Epithelial cell of prostate (primary cell): ENCODE measurements around the gene ERMN.

Source experiments
- DNase-seq: peaks from one replicate; pipeline ENCODE4 v3.0.0-alpha.2; 2011; ENCODE audit warnings: low read depth, low spot score
- H3K27ac ChIP-seq: fragments of 450-650 bp; 2 replicates; pipeline ENCODE4 v1.5.1; 2017; ENCODE audit warnings: mild to moderate bottlenecking

ERMN gene

GRCh38 chr2:157333304-157334047, 7.9 kb upstream of the ERMN start:
- H3K27ac ChIP-seq: no peak overlapping the region
- no peak for DNase-seq

DNA sequence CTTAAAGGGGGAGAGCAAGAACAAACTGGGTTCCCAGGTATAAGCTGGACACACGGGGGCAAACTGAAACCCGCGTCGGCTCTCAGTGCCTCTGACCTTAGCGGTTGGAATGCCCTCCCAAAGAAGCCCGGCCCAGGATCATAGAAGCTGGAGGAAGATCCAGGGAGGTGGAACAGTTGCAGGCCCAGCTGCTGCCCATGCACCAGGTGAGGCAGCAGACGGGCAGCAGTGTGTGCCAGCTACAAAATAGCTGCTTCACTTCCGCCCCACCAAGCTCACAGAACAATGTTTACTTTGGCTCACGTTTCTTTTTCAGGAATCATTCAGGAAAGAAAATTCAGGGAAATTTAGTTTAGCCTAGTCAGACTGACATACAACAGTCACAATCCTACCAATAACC, 3.9 kb upstream of the ERMN start:
- no peak overlapping the region for H3K27ac ChIP-seq
- no peak for DNase-seq

DNA sequence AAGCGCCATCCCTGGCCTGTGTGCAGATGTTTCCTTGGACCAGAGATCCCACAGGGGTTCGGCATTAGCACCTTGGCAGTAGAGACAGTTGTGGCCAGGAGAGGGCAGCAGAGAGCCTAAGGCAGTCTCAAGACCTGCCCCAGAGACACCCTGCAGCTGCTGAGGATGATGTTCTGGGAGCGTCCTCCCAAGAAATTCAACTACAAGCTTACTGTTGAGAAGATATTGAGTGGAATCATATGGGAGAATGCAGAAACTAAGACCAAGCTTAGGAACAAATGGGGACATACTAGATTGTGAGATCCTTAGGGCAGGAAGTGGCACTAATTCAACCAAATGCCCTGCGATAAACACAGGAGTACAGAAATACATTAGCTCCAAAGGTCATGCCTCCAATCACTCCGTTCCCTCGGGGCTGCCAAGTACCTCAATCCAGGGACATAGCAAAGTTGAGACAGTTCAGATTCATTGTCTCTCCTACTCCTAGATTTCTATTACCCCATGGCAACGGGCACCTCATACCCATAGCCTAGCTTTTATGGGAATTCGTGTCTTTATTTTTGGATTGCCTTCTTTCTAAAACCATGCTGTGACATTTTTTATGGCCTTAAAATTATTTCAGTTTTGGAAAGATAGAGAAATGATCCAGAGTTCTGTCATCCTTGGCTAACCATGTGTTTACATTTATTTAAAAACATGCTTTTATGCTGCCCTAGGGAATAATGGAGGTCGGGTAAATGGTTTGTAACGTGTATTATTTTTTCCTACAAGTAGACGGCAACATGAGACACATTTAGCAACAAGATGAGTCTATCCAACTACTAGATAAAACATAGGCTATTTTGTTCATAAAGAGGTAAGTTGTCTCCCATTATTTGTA, 2.2 kb upstream of the ERMN start:
- DNase-seq: no peak
- no peak overlapping the region for H3K27ac ChIP-seq

DNA sequence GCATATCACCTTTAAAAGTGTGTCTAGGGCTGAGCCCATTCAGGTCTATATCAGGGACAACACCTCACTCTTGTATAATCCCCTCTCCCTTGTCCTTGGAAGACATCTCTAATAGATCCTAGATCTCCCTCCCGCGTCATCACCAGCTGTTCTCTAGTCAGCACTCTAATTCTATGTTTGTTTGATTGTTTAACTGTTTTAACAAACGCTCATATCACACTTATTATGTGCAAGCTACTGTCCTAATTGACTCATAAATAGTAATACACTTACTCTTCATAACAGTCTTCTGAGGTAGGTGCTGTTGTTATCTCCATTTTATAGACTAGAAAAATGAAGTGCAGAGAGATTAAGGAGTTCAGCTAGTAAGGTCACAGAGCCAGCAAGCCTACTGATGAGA, 1.6 kb upstream of the ERMN start:
- H3K27ac ChIP-seq: no peak overlapping the region
- DNase-seq: no peak

DNA sequence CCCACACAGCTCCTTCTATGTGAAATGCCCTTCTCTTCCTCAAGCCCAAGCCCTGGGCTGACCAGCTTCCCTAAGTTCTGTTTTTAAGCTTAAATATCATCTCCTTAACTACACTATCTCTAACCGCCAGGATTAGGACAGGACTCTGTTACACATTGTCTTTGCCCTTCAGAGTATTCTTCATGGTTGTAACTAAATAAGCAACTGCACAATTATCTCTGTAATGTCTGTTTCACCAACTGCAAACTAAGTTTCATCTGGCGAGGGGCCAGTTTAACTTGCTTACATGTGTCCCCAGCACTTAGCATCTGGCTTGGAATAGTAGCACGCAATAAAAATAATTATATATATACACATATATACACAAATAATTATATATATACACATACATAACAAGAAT, 1.1 kb upstream of the ERMN start:
- no peak for DNase-seq
- H3K27ac ChIP-seq: no peak overlapping the region

DNA sequence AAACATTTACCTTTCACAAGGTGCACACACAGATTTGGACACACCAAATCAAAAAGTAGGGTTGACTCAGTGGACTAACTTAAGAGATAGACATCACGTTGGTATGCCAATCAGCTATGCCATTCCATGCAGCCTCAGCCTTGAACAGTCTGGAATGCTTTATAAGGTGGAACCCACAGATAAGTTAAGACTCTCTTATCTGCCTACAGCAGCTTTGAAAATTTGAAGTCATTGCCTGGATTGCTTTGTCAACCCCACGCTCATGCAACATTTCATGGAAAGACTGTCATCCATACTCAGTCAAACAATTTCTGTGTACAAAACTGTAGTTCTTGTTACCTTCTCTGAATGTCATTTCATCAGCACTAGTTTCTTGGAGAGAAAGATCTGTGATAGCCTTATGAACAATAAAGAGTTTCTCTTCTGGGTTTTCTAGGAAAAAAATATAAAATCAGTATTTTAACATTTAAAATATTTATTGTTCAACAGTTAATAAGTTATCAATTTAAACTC, 1.2 kb downstream of the ERMN start:
- DNase-seq: no peak
- no peak overlapping the region for H3K27ac ChIP-seq

GRCh38 chr2:157322432-157322831, 3.2 kb downstream of the ERMN start:
- no peak overlapping the region for H3K27ac ChIP-seq
- no peak for DNase-seq

GRCh38 chr2:157321466-157321865, 4.2 kb downstream of the ERMN start:
- no peak for DNase-seq

GRCh38 chr2:157320409-157320808, 5.2 kb downstream of the ERMN start:
- no peak overlapping the region for H3K27ac ChIP-seq
- DNase-seq: no peak

More at GRCh38 chr2:157321466-157321865, 4.2 kb downstream of the ERMN start:
- H3K27ac ChIP-seq: no peak overlapping the region

- DNase-seq: no peak
- no peak overlapping the region for H3K27ac ChIP-seq
Observed at GRCh38 chr2:157319795-157320194, 5.8 kb downstream of the ERMN start.

DNA sequence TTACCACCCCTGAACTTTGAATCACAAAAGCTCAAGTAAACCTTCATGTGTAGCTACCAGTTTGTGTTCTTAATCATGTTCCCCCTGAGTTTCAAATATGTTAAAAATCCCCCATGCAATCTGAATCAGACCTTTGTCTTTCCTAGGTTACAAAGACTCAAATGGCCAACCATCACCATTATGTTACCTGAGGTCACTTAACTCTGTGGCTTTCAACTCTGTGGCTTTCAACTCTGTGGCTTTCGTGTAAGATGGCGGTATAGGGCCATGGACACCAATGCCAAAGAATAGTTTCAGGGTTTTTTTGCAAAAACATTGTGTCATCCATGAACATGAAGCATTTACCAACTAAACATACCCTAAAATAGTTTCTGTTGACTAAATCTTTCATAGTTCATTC, 6.7 kb downstream of the ERMN start:
- DNase-seq: no peak
- H3K27ac ChIP-seq: no peak overlapping the region

DNA sequence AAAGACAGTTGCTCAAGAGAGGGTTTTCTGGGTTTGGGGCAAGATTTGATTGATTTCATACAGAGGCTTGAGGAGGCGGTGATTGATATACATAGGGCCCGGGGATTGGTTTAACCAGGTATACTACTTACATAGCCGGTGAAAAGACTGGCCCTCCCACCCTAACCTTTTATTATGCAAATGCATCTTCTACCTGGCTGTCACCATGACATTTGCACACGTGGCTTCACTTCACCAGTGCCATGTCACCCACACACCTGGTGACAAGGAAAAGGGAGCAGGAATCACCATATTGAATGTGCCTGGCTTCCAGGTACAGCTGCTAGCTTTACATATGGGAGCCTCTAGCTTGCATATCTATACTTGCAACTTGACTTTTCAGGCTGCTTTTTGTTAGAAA, 9.7 kb downstream of the ERMN start:
- H3K27ac ChIP-seq: no peak overlapping the region

DNA sequence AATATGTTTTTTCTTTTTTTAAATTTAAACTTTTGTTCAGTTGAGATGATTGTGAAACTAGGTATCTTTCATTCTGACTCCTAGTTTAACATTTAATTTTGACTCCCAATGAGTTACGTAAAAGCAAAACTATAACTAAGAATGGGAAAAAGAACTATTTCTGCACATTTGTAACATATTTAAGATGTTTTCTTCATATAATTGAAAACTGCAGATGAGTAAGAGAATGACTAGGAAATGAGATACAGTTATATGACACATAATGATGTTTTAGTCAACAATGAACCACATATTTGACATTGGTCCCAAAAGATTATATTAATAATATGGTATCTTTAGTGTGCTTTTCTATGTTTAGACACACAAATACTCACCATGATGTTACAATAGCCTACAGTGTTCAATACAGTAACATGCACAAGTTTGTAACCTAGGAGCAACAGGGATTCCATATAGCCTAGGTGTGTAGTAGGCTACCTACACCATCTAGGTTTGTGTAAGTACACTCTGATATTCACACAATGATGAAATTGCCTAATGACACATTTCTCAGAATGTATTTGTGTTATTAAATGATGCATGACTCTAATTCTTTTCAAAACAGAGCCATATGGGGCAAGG, 12.6 kb downstream of the ERMN start:
- no peak overlapping the region for H3K27ac ChIP-seq
- DNase-seq: no peak

More for the DNA sequence above, 9.7 kb downstream of the ERMN start:
- DNase-seq: no peak

DNA sequence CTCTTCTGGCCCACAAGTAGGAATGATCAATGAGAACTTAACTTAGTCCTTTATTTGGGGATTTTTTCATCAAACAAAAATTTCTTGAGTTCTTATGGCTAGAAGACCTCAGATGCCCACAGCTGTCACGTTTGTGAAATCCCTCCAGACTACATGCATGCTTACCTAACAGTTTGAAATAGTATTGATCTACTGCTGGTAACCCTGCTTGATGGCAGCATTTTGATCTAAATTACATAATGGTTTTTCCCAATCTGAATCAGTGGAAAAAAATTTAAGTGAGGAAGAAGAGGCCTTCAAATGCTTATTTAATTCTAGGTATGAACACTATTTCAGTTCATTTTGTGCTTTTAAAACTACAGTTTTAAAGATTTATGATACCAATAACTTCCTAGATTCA, 13.9 kb downstream of the ERMN start:
- DNase-seq: no peak
- no peak overlapping the region for H3K27ac ChIP-seq

- DNase-seq: no peak
- H3K27ac ChIP-seq: no peak overlapping the region
Observed at GRCh38 chr2:157309878-157310277, 15.7 kb downstream of the ERMN start.

- no peak for DNase-seq
- H3K27ac ChIP-seq: no peak overlapping the region
Observed at GRCh38 chr2:157307021-157307420, 18.6 kb downstream of the ERMN start.

- no peak overlapping the region for H3K27ac ChIP-seq
- DNase-seq: no peak
Observed at GRCh38 chr2:157305723-157306110, 19.9 kb downstream of the ERMN start.

DNA sequence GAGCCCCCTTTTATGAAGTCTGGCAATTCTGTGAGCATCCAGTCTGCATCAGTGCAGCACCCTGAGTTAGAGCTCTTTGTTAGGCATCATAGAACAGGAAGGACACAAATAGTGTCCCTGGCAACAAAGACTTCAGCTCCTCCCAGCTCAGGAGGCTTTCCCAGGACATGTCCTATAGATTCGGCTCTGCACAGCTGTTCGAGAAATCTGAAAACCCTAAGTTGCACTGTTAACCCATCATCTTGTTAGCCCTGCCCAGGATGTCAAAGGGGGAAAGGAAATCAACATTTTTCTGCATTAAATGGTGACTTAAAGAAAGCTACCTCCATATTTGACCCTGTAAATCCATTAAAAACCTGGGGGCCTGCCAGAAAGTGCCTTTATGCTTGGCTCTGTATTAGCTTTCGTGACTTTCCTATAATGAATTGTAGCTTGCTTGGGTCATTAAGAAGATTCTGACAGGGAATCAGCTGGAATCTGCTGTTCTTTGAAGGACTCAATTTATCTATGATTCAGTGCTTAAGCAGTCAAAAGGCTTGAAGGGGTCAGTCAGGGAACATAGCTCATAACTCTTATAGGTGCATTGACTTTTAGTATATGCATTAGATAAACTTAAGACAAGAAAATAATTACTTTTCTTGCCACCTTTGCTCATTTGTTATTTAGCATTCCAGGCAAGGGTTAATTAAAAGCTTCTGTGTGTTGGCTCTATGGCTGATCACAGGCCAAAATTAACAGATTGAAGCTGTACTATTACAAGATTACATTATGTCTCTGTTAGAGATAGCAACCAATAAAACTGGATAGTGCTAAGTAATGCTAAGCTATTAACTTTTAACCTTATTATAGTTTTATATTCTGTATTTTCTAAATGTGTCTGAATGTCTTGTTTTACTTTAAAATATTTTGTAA, 20.6 kb downstream of the ERMN start:
- DNase-seq: no peak
- no peak overlapping the region for H3K27ac ChIP-seq

GRCh38 chr2:157303612-157304011, 22.0 kb downstream of the ERMN start:
- DNase-seq: no peak
- H3K27ac ChIP-seq: no peak overlapping the region
